OCI-LY7 (cell line): Measurements from ENCODE around the gene LRRC4B. TPM values are rescaled to one million over a fixed set of nuclear protein-coding genes. Genes with fewer than 3 reads are reported as not detected.
"Not testable (repeated sequence)": the region's sequence is repeated elsewhere in the genome, so short reads cannot be mapped to it uniquely, and the experiment has no call there.

Experiments used
- BruUV-seq: library from RNA; stranded (reverse); fragments of 400-500 nt; replicated peaks from 2 replicates; lab custom pipeline; 2021; lab: Mats Ljungman, UMichigan
- CTCF ChIA-PET: fragments of 300-600 bp; sonication (Branson Sonifier 250); formaldehyde crosslinking; loops from one replicate; lab custom pipeline; 2022; ENCODE audit warnings: antibody characterized with exemption; ENCODE audit not compliant: unreplicated experiment; lab: Charles Lee
- POLR2A ChIA-PET: fragments of 300-600 bp; sonication (Branson Sonifier 250); formaldehyde crosslinking; loops from one replicate; lab custom pipeline; 2022; ENCODE audit warnings: antibody characterized with exemption; lab: Charles Lee
- DNase-seq: peaks from one replicate; pipeline ENCODE4 v3.0.0-alpha.2; 2015; ENCODE audit warnings: low spot score
- H2AFZ ChIP-seq: fragments of 200-600 bp; sonication (generic), shearing (Covaris generic); 2 replicates; pipeline ENCODE4 v1.6.1; 2014; ENCODE audit warnings: mild to moderate bottlenecking, antibody characterized with exemption, low read length, moderate library complexity
- H3K27ac ChIP-seq: fragments of 200-600 bp; sonication (generic); 2 replicates; pipeline ENCODE4 v1.5.1; 2014; ENCODE audit warnings: mixed run types, low read depth, mild to moderate bottlenecking, moderate library complexity, low read length, inconsistent platforms; ENCODE audit not compliant: poor library complexity, severe bottlenecking
- H3K36me3 ChIP-seq: fragments of 200-600 bp; sonication (generic); 2 replicates; pipeline ENCODE4 v1.6.1; 2014; ENCODE audit warnings: mild to moderate bottlenecking, antibody characterized with exemption, low read length, moderate library complexity, mixed read lengths; ENCODE audit not compliant: insufficient read depth
- H3K4me1 ChIP-seq: fragments of 200-600 bp; sonication (generic); 2 replicates; pipeline ENCODE4 v1.5.1; 2014; ENCODE audit warnings: mild to moderate bottlenecking, low read length; ENCODE audit not compliant: insufficient read depth, poor library complexity, severe bottlenecking
- H3K4me2 ChIP-seq: fragments of 200-600 bp; sonication (generic); 2 replicates; pipeline ENCODE4 v1.6.1; 2014; ENCODE audit warnings: mild to moderate bottlenecking, low read length
- H3K4me3 ChIP-seq: fragments of 200-600 bp; sonication (generic); 2 replicates; pipeline ENCODE4 v1.5.1; 2014; ENCODE audit warnings: mild to moderate bottlenecking, low read depth, low read length; ENCODE audit not compliant: poor library complexity, severe bottlenecking
- H3K79me2 ChIP-seq: fragments of 200-600 bp; sonication (generic); 2 replicates; pipeline ENCODE4 v1.6.1; 2016; ENCODE audit warnings: low read depth, mild to moderate bottlenecking, low read length, moderate library complexity, mixed read lengths; ENCODE audit not compliant: insufficient read depth
- H3K9me2 ChIP-seq: fragments of 200-600 bp; sonication (generic); 2 replicates; pipeline ENCODE4 v1.6.1; 2016; ENCODE audit warnings: mild to moderate bottlenecking, low read length, mixed read lengths; ENCODE audit not compliant: insufficient read depth
- H3K9me3 ChIP-seq: fragments of 200-600 bp; sonication (generic); 2 replicates; pipeline ENCODE4 v1.6.1; 2014; ENCODE audit warnings: mild to moderate bottlenecking, mixed run types, low read length, mixed read lengths
- H4K20me1 ChIP-seq: fragments of 200-600 bp; sonication (generic); 2 replicates; pipeline ENCODE4 v1.6.1; 2014; ENCODE audit warnings: mild to moderate bottlenecking, antibody characterized with exemption, low read length, moderate library complexity, mixed read lengths; ENCODE audit not compliant: insufficient read depth
- EZH2phosphoT487 ChIP-seq: fragments of 200-600 bp; sonication (generic); IDR thresholded peaks from 2 replicates; pipeline ENCODE4 v1.6.1; 2018; ENCODE audit warnings: low read depth, borderline replicate concordance, mild to moderate bottlenecking, mixed run types, antibody characterized with exemption, low read length, moderate library complexity, mixed read lengths
- intact Hi-C: fragments of 100-400 bp; cut with micrococcal nuclease; formaldehyde crosslinking; loops from one replicate; pipeline ENCODE4 v1.10.0; 2022; ENCODE audit not compliant: unreplicated experiment
- total RNA-seq, 2 experiments: library from RNA; depleted of rRNA in 1 of 2; stranded (reverse); fragments of >200 nt in 1 of 2; shearing (Covaris generic) in 1 of 2; gene quantifications; 2 replicates each; pipeline ENCODE4 v1.2.3, GENCODE V29; 2014 to 2022
- TF ChIP-seq, protein P1 (sequence below): fragments of 200-600 bp; sonication (generic); conservative IDR thresholded peaks from 2 replicates; pipeline ENCODE4 v1.5.1; 2014; ENCODE audit warnings: mild to moderate bottlenecking, antibody characterized with exemption, low read length, moderate library complexity, mixed read lengths

Gene LRRC4B
- total RNA-seq, 2 experiments from 2014 or later, result 0.29 TPM; not detected in 1

DNA sequence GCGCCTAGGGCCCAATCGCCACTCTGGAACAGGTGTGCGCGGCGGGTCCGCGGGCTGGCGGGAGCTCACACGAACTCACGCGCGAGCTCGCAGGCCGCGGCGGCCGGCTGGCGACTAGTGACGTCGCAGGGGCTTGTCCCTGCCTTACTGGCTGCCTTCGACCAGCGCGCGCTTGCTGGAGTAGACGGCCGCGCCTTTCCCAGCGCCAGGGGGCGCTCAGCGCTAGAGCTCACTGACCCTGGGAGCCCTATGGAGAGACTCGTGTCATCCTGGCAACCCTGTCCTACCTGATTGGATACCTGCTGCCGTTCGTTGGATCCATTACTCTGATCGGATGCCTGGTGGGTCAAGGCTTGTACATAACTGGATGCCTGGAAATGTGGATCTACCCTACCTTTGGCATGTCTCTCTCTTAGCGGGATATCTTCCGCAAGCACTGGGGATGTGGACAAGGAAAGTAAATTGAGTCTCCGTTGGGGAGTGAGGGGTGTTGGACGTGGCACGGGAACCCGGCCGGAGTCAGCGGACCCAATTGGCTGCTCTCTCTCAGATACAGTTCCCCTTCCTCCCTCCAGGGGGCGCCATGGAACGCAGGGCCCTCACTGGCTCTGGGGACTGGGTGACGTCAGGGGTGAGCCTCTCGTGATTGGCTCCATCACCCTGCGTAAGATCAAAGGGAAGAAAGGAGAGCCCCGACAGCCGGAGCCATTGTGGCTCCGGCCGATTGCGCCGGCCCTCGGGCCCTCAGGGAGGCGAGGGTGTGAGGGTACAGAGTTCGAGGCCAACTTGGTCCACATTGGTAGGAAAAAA is 36.2 kb upstream of the LRRC4B start:
- BruUV-seq, H3K36me3 ChIP-seq, CTCF ChIA-PET, H3K4me2 ChIP-seq, H4K20me1 ChIP-seq, DNase-seq, H2AFZ ChIP-seq, H3K9me3 ChIP-seq, H3K4me1 ChIP-seq, H3K27ac ChIP-seq, H3K79me2 ChIP-seq, H3K4me3 ChIP-seq, POLR2A ChIA-PET, H3K9me2 ChIP-seq: not testable (repeated sequence)
- intact Hi-C loops, result loop anchor here (5.0 kb wide), 2 partner anchors 103 to 178 kb away; no protein-coding TSS in a partner anchor
- TF ChIP-seq, protein P1, sequence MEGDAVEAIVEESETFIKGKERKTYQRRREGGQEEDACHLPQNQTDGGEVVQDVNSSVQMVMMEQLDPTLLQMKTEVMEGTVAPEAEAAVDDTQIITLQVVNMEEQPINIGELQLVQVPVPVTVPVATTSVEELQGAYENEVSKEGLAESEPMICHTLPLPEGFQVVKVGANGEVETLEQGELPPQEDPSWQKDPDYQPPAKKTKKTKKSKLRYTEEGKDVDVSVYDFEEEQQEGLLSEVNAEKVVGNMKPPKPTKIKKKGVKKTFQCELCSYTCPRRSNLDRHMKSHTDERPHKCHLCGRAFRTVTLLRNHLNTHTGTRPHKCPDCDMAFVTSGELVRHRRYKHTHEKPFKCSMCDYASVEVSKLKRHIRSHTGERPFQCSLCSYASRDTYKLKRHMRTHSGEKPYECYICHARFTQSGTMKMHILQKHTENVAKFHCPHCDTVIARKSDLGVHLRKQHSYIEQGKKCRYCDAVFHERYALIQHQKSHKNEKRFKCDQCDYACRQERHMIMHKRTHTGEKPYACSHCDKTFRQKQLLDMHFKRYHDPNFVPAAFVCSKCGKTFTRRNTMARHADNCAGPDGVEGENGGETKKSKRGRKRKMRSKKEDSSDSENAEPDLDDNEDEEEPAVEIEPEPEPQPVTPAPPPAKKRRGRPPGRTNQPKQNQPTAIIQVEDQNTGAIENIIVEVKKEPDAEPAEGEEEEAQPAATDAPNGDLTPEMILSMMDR, result peak; percentile 48

DNA sequence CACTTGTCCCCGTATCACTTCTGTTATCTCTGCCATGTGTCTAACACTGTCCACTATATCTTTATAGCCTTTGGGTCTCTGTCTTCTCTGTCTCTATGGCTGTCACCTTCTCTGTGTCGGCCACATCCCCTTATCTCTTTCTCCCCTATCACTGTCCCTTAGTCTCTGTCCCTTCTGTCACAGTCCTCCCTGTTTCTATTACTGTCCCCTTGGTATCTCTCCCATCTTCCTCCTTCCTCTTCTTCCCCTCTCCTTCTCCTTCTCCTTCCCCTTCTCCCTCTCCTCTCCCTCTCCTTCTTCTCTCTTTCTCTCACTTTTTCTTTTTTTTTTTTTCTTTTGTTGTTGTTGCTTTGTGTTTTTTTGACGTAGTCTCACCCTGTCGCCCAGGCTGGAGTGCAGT is 34.7 kb upstream of the LRRC4B start:
- H3K79me2 ChIP-seq, result no peaks in the 10 kb centered on the region
- ChIA-PET POLR2A (no interaction called here), CTCF (no interaction called here)
- no peaks in the 10 kb centered on the region for H3K9me3 ChIP-seq
- no peak for TF ChIP-seq EZH2phosphoT487
- TF ChIP-seq, protein P1, result no peak
- H3K4me3 ChIP-seq, result no peak overlapping the region
- no peak overlapping the region for H3K4me2 ChIP-seq
- no peaks in the 10 kb centered on the region for H3K4me1 ChIP-seq
- no peak overlapping the region for H3K27ac ChIP-seq
- BruUV-seq, result no TSS peak
- intact Hi-C loops, result no loop called here
- H2AFZ ChIP-seq, result no peak overlapping the region
- H3K9me2 ChIP-seq, result no peaks in the 10 kb centered on the region
- no peak for DNase-seq
- no peaks in the 10 kb centered on the region for H3K36me3 ChIP-seq
- no peaks in the 10 kb centered on the region for H4K20me1 ChIP-seq

DNA sequence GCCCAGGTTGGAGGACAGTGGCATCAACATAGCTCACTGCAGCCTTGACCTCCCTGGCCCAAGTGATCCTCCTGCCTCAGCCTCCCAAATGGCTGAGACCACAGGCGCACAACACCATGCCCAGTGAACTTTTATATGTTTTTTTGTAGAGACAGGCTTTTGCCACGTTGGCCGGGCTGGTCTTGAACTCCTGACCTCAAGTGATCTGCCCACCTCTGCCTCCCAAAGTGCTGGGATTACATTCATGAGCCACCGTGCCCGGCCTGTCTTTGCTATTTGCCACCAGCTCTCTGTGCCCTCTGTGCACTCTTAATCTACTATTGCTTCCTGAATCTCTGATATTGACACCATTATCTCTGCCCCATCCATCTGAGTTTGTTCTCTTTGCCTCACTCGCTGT is 34.3 kb upstream of the LRRC4B start:
- no peak overlapping the region for H3K27ac ChIP-seq
- intact Hi-C loops, result no loop called here
- BruUV-seq, result no TSS peak
- H3K4me2 ChIP-seq, result no peak overlapping the region
- no peaks in the 10 kb centered on the region for H3K36me3 ChIP-seq
- H3K79me2 ChIP-seq, result no peaks in the 10 kb centered on the region
- POLR2A ChIA-PET, result no interaction called here
- TF ChIP-seq, protein P1, result no peak
- TF ChIP-seq EZH2phosphoT487, result no peak
- no peak overlapping the region for H3K4me3 ChIP-seq
- no peak overlapping the region for H2AFZ ChIP-seq
- no peaks in the 10 kb centered on the region for H3K9me3 ChIP-seq
- no peaks in the 10 kb centered on the region for H4K20me1 ChIP-seq
- no peak for DNase-seq
- CTCF ChIA-PET, result no interaction called here
- H3K4me1 ChIP-seq, result no peaks in the 10 kb centered on the region
- no peaks in the 10 kb centered on the region for H3K9me2 ChIP-seq
